ENCODE results near the gene GMEB2.

Gene GMEB2

GRCh38 chr20:63542031-63542559, 84.8 kb downstream of the GMEB2 start:
- DNase-seq = no peak

DNA sequence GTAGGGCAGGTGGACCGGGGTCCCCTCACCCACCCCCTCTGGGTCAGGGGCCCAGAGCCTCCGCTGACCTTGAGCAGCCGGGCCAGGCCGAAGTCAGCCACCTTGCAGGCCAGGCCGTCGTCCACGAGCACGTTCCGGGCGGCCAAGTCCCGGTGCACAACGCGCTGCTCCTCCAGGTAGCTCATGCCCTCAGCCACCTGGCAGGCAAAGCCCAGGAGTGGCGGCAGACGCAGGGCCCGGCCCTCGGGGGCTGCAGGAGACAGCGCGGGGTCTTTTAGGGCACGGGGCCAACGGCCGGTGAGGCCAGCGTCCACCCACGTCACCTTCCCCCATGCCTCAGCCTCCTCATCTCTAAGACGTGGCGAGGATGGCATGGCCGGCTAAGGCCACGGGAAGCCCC, 85.5 kb downstream of the GMEB2 start:
- DNase-seq = no peak

GRCh38 chr20:63540417-63541186, 86.3 kb downstream of the GMEB2 start:
- no peak for DNase-seq

DNA sequence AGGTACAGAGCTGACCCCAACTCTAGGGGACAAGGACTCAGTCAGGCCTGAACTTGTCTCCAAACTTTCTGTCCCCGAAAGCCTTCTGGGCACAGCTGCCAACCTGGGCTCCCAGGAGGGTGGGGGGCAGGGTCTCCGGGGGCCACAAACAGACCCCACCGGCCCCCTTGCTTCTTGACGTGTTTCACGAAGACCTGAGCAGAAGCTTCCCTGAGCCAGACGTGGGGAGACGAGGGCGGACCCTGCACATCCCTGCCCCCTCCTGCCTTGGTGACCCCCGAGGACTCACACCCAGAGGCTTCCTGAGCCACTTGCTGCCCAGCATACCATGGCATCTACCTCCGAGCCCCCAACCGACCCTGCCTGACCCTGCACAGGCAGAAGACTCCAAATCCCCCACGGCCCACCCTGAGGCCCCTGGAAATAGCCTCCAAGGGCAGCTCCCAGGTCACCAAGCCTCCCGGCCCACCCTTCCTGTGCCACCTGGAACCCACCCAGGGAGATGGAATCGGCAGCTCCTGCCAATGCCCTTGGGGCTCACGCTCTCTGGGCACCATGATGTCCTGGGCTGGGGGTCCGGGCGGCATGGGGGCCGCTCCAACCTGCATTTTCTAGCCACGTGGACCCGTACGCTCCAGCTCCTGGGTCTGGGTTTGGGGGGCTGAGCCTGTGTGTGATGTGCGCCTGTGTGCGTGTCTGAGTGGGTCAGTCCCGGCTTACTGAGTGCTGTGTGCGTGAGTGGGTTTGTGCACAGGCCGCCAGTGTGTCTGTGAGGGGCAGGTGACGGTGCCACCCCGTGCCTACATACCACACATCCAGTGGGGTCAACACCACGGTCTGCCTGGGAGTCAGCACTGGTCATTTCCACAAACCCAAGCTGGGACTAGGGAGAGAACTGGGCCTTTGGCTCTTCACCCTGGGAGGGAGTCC, 87.2 kb downstream of the GMEB2 start:
- DNase-seq = no peak

DNA sequence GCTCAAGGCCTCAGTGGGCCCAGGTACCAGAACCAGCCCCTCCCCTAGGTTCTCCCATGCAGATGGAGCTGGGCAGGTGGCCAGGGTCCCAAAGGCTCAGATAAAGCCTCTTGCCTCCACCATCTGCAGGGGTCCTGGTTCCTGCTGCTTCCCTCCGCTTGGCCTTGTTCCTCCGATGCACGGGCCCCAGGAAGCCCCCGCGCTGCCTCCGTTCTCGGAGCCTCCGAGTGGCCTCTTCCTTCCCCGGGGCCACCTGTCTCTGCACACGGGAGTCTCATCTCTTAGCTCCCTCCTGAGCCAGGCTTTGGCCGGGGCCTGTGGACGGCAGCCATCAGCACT, 87.8 kb downstream of the GMEB2 start:
- DNase-seq = no peak

DNA sequence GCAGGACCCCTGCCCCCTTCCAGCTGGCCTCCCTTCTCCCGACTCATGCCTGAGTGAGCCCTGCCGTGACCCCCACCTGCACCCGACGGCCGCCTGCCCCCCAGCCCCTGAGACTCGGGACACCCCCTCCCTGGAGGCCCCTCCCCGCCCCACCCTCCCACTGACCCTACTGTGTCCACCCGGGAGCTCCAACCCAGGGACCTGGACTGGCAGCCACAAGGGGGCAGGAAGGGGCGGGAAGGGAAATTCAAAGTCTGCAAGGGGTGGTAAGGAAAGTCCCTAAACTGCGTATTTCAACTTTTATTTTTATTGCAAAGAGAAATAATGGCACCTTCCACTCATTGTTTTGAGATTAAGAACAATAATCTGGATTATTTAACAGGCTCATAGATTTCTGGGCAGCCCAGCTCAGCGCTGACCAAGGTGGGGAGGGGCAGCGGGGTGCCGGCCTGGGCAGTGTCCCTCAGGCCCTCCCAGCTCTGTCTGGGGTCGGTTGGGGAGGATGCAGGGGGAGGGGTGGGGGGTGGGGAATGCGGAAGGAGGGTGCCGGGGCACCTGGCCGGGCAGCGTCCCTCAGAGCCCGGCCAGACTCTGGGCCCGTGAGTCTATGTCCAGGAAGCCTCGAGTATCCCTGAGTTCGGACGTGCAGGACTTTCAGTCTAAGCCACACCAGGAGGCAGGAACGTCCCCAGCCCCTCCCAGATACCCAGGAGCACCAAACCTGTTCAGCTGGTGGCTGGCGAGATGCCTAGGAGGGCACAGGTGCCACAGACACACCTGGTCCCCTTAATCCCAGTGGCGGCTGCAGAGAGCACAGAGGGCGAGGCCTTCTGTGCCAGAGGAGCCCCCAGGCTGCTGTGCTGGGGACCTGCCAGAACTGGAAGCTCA, 88.5 kb downstream of the GMEB2 start:
- no peak for DNase-seq
